Caco-2 (cell line): ENCODE data around the gene ARPC1B. TPM values are rescaled to one million over a fixed set of nuclear protein-coding genes. Genes with fewer than 3 reads are reported as not detected.
"Not testable (repeated sequence)": the region's sequence is repeated elsewhere in the genome, so short reads cannot be mapped to it uniquely, and the experiment has no call there.

Experiments used
- BruUV-seq: library from RNA; stranded (reverse); fragments of 400-500 nt; replicated peaks from 2 replicates; lab custom pipeline; 2021; lab: Mats Ljungman, UMichigan
- CTCF ChIA-PET: fragments of 300-600 bp; sonication (Branson Sonifier 250); formaldehyde crosslinking; loops from one replicate; lab custom pipeline; 2022; ENCODE audit warnings: antibody characterized with exemption; lab: Charles Lee
- POLR2A ChIA-PET: fragments of 300-600 bp; sonication (Branson Sonifier 250); formaldehyde crosslinking; loops from one replicate; lab custom pipeline; 2022; ENCODE audit warnings: antibody characterized with exemption; lab: Charles Lee
- DNase-seq, 2 experiments: peaks; one replicate each; pipeline versions ENCODE4 v3.0.0 to v3.0.0-alpha.2; 2020 to 2022
- H3K27me3 ChIP-seq: replicated peaks from 2 replicates; pipeline ENCODE4 v1.6.0; 2011; ENCODE audit warnings: low read length; ENCODE audit not compliant: control insufficient read depth, insufficient read depth
- H3K36me3 ChIP-seq: 2 replicates; pipeline ENCODE4 v1.5.1; 2011; ENCODE audit warnings: low read length; ENCODE audit not compliant: control insufficient read depth, insufficient read depth
- H3K4me1 ChIP-seq: fragments of 250-450 bp; sonication (Bioruptor Pico); 2 replicates; pipeline ENCODE4 v1.5.1; 2020; ENCODE audit warnings: mild to moderate bottlenecking
- H3K4me3 ChIP-seq: 2 replicates; pipeline ENCODE4 v1.5.1; 2011; ENCODE audit warnings: low read depth, mild to moderate bottlenecking, control low read depth, low read length
- H3K9me3 ChIP-seq: fragments of 250-450 bp; sonication (Bioruptor Pico); 2 replicates; pipeline ENCODE4 v1.5.1; 2020; ENCODE audit warnings: mild to moderate bottlenecking, moderate library complexity
- H3K27ac Mint-ChIP-seq: one replicate; pipeline ENCODE4 v1.8.0; 2022; ENCODE audit warnings: mixed read lengths; ENCODE audit not compliant: unreplicated experiment
- H3K27me3 Mint-ChIP-seq: one replicate; pipeline ENCODE4 v1.8.0; 2022; ENCODE audit warnings: mixed read lengths; ENCODE audit not compliant: insufficient read depth, unreplicated experiment
- H3K36me3 Mint-ChIP-seq: one replicate; pipeline ENCODE4 v1.8.0; 2022; ENCODE audit warnings: mild to moderate bottlenecking, mixed read lengths; ENCODE audit not compliant: insufficient read depth, unreplicated experiment
- H3K4me1 Mint-ChIP-seq: one replicate; pipeline ENCODE4 v1.8.0; 2022; ENCODE audit warnings: low read depth, mixed read lengths; ENCODE audit not compliant: unreplicated experiment
- H3K4me3 Mint-ChIP-seq: one replicate; pipeline ENCODE4 v1.8.0; 2022; ENCODE audit warnings: mild to moderate bottlenecking, moderate library complexity, mixed read lengths; ENCODE audit not compliant: unreplicated experiment
- H3K9me3 Mint-ChIP-seq: one replicate; pipeline ENCODE4 v1.8.0; 2022; ENCODE audit warnings: mixed read lengths; ENCODE audit not compliant: unreplicated experiment
- intact Hi-C: fragments of 100-400 bp; cut with micrococcal nuclease; formaldehyde crosslinking; loops from one replicate; pipeline ENCODE4 v1.10.0; 2022; ENCODE audit not compliant: unreplicated experiment
- total RNA-seq: library from RNA; stranded (reverse); gene quantifications from 2 replicates; pipeline ENCODE4 v1.2.3, GENCODE V29; 2022
- TF ChIP-seq, protein P1 (sequence below), 2 experiments: fragments of 200-600 bp in 1 of 2; IDR thresholded peaks; 1 replicate in 1 of 2; 2 replicates in 1 of 2; pipeline versions ENCODE4 v1.5.1 to v1.8.0; 2011 to 2022; ENCODE audit warnings: antibody characterized with exemption in 1 of 2, control low read depth in 1 of 2, inconsistent platforms in 1 of 2, low read depth in 1 of 2, low read length in 1 of 2, mild to moderate bottlenecking in 1 of 2, moderate library complexity in 1 of 2; ENCODE audit not compliant: insufficient read depth in 1 of 2, severe bottlenecking in 1 of 2, unreplicated experiment in 1 of 2

The ARPC1B gene
- total RNA-seq, 1 experiment from 2014 or later: 128 TPM

- no peak for DNase-seq
- TF ChIP-seq, protein P1, sequence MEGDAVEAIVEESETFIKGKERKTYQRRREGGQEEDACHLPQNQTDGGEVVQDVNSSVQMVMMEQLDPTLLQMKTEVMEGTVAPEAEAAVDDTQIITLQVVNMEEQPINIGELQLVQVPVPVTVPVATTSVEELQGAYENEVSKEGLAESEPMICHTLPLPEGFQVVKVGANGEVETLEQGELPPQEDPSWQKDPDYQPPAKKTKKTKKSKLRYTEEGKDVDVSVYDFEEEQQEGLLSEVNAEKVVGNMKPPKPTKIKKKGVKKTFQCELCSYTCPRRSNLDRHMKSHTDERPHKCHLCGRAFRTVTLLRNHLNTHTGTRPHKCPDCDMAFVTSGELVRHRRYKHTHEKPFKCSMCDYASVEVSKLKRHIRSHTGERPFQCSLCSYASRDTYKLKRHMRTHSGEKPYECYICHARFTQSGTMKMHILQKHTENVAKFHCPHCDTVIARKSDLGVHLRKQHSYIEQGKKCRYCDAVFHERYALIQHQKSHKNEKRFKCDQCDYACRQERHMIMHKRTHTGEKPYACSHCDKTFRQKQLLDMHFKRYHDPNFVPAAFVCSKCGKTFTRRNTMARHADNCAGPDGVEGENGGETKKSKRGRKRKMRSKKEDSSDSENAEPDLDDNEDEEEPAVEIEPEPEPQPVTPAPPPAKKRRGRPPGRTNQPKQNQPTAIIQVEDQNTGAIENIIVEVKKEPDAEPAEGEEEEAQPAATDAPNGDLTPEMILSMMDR (IDR thresholded peaks at IDR 0.05; ENCODE audit: insufficient read depth in 1 of 2, low read depth in 1 of 2, low read length in 1 of 2, severe bottlenecking in 1 of 2, unreplicated experiment in 1 of 2): no peak
- Histone ChIP-seq H3K9me3 (no peaks in the 10 kb centered on the region), H3K27me3 (no peaks in the 10 kb centered on the region), H3K36me3 (peaks cover 7% of the 10 kb centered on the region; the same call in 1 of the 2 replicates), H3K4me1 (no peaks in the 10 kb centered on the region), H3K4me3 (no peak overlapping the region)
- Mint-ChIP-seq H3K27ac (no peak overlapping the region), H3K9me3 (no peaks in the 10 kb centered on the region), H3K4me1 (no peaks in the 10 kb centered on the region), H3K36me3 (peaks cover 90% of the 10 kb centered on the region), H3K27me3 (no peaks in the 10 kb centered on the region), H3K4me3 (no peak overlapping the region)
- BruUV-seq: TSS peak; percentile 18
- intact Hi-C loops: no loop called here
- ChIA-PET CTCF (no interaction called here), POLR2A (no interaction called here)
Observed at GRCh38 chr7:99355098-99355497, 19.4 kb upstream of the ARPC1B start.

DNA sequence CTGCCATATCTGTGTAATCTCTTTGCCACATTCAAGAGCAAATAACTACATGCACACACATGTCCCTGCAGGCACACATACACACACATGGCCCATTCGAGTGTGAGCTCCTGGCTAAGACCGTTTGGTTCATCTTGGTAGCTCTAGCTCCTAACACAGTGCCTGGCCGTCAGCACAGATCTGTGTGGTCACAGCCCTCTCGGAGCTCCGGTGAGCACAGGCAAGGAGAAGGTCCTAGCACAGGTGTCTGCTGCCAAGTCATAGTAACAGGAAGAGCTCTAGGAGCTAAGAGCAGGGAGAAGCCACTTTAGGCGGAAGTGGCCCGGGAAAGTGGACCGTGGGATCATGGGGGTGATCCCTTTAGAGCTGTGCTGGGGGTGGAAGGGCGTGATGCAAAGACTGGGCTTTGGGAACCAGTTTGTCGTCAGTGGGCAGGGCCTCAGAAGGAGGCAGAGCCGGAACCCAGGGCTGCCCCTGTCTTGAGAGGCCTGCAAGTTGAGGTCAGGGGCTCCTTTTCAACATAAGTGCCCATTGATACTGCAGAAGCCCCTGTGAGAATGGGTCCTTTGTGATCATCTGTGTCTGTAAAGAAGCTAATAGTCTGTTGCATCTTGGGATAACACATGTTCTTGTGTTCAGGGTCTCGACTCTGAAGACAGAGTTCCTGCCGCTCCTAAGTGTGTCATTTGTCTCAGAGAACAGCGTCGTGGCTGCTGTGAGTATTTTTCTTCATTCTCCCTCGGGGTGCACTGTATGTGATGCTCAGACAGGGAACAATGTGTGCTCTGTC, 16.6 kb upstream of the ARPC1B start:
- peaks cover 5% of the 10 kb centered on the region; the same call in 1 of the 2 replicates for H3K36me3 ChIP-seq
- DNase-seq: no peak
- TF ChIP-seq, protein P1 (IDR thresholded peaks at IDR 0.05; ENCODE audit: insufficient read depth in 1 of 2, low read depth in 1 of 2, low read length in 1 of 2, severe bottlenecking in 1 of 2, unreplicated experiment in 1 of 2): no peak
- ChIA-PET CTCF (no interaction called here), POLR2A (no interaction called here)
- intact Hi-C loops: no loop called here
- peaks cover 89% of the 10 kb centered on the region for H3K36me3 Mint-ChIP-seq
- no peaks in the 10 kb centered on the region for H3K4me1 Mint-ChIP-seq
- H3K4me1 ChIP-seq: no peaks in the 10 kb centered on the region
- no peaks in the 10 kb centered on the region for H3K9me3 Mint-ChIP-seq
- no peaks in the 10 kb centered on the region for H3K27me3 Mint-ChIP-seq
- no peak overlapping the region for H3K27ac Mint-ChIP-seq
- H3K27me3 ChIP-seq: no peaks in the 10 kb centered on the region
- no TSS peak for BruUV-seq
- H3K4me3 ChIP-seq: no peak overlapping the region
- H3K4me3 Mint-ChIP-seq: no peak overlapping the region
- no peaks in the 10 kb centered on the region for H3K9me3 ChIP-seq

DNA sequence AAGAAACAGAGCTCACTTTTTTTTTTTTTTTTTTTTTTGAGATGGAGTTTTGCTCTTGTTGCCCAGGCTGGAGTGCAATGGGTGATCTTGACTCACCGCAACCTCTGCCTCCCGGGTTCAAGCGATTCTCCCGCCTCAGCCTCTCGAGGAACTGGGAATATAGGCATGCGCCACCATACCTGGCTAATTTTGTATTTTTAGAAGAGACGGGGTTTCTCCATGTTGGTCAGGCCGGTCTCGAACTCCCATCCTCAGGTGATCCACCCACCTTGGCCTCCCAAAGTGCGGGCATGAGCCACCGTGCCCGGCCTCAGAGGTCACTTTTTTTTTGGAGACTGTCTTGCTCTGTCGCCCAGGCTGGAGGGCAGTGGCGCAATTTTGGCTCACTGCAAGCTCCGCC, 16.0 kb upstream of the ARPC1B start:
- H3K27ac Mint-ChIP-seq, H3K4me3 Mint-ChIP-seq, POLR2A ChIA-PET, H3K36me3 ChIP-seq, CTCF ChIA-PET, BruUV-seq, H3K27me3 Mint-ChIP-seq, H3K9me3 Mint-ChIP-seq, DNase-seq, H3K4me1 Mint-ChIP-seq, H3K4me1 ChIP-seq, H3K27me3 ChIP-seq, H3K4me3 ChIP-seq, H3K9me3 ChIP-seq, intact Hi-C loops: not testable (repeated sequence)
- H3K36me3 Mint-ChIP-seq: peaks cover 92% of the 10 kb centered on the region
